H1 (cell line): ENCODE measurements around the gene KDM6B. TPM values are rescaled to one million over a fixed set of nuclear protein-coding genes. Genes with fewer than 3 reads are reported as not detected.
A peak's percentile ranks its signal among the peaks of the same experiment; 100 is the strongest.

Source experiments
- CTCF ChIA-PET: fragments of 300-600 bp; sonication (Branson Sonifier 250); formaldehyde crosslinking; loops from one replicate; lab custom pipeline; 2021; ENCODE audit not compliant: partially characterized antibody; lab: Charles Lee
- POLR2A ChIA-PET: fragments of 300-600 bp; sonication (Branson Sonifier 250); formaldehyde crosslinking; loops from one replicate; lab custom pipeline; 2021; ENCODE audit warnings: inconsistent platforms; ENCODE audit not compliant: partially characterized antibody; lab: Charles Lee
- DNase-seq, 2 experiments: peaks; one replicate each; pipeline versions ENCODE4 v3.0.0 to v3.0.0-alpha.2; 2010 to 2022; ENCODE audit warnings: low spot score in 2 of 2, low read depth in 1 of 2, mixed read lengths in 1 of 2
- FAIRE-seq: peaks from 2 replicates; lab custom pipeline; 2011; peaks lifted over from hg19 to GRCh38; lab: Jason Lieb, UNC
- H2AFZ ChIP-seq: 2 replicates; pipeline ENCODE4 v1.8.1; 2012; ENCODE audit warnings: low read length, inconsistent platforms
- H2AK5ac ChIP-seq: 2 replicates; pipeline ENCODE4 v1.6.1; 2013; ENCODE audit warnings: low read depth, low read length
- H2BK120ac ChIP-seq: replicated peaks from 2 replicates; pipeline ENCODE3; 2013; ENCODE audit warnings: low read depth, low read length, inconsistent platforms
- H2BK12ac ChIP-seq: 2 replicates; pipeline ENCODE4 v1.6.1; 2013; ENCODE audit warnings: low read depth, low read length
- H2BK15ac ChIP-seq: 2 replicates; pipeline ENCODE4 v1.6.1; 2013; ENCODE audit warnings: low read length
- H2BK20ac ChIP-seq: 2 replicates; pipeline ENCODE4 v1.6.1; 2013; ENCODE audit warnings: low read length
- H2BK5ac ChIP-seq: 2 replicates; pipeline ENCODE4 v1.6.1; 2013; ENCODE audit warnings: low read depth, low read length
- H3K14ac ChIP-seq: 2 replicates; pipeline ENCODE4 v1.6.1; 2013; ENCODE audit warnings: inconsistent platforms; ENCODE audit not compliant: insufficient read length
- H3K18ac ChIP-seq: 2 replicates; pipeline ENCODE4 v1.6.1; 2013; ENCODE audit warnings: low read length; ENCODE audit errors: extremely low read depth
- H3K23ac ChIP-seq: 2 replicates; pipeline ENCODE4 v1.6.1; 2013; ENCODE audit warnings: inconsistent platforms; ENCODE audit not compliant: insufficient read length
- H3K23me2 ChIP-seq: 2 replicates; pipeline ENCODE4 v1.6.1; 2013; ENCODE audit warnings: low read depth, low read length
- H3K27ac ChIP-seq: 2 replicates; pipeline ENCODE4 v1.6.1; 2011; ENCODE audit warnings: low read depth, low read length, inconsistent platforms
- H3K27me3 ChIP-seq, 4 experiments: replicated peaks in 1 of 4; 1 replicate in 1 of 4; 2 replicates in 3 of 4; pipeline versions ENCODE4 v1.6.1 to v1.8.1; 2011 to 2013; ENCODE audit warnings: low read length in 3 of 4, mild to moderate bottlenecking in 3 of 4, inconsistent platforms in 2 of 4, mixed read lengths in 2 of 4, moderate library complexity in 1 of 4; ENCODE audit not compliant: control insufficient read depth in 3 of 4, insufficient read depth in 3 of 4; ENCODE audit errors: extremely low read depth in 1 of 4
- H3K36me3 ChIP-seq, 4 experiments: 2 replicates each; pipeline versions ENCODE4 v1.6.1 to v1.8.1; 2011 to 2013; ENCODE audit warnings: mild to moderate bottlenecking in 4 of 4, low read length in 3 of 4, moderate library complexity in 2 of 4, control low read depth in 1 of 4, inconsistent platforms in 1 of 4; ENCODE audit not compliant: insufficient read depth in 4 of 4, control insufficient read depth in 2 of 4
- H3K4ac ChIP-seq: replicated peaks from 2 replicates; pipeline ENCODE3; 2013; ENCODE audit warnings: low read length, low read depth, mixed read lengths, inconsistent platforms; ENCODE audit not compliant: insufficient read length
- H3K4me1 ChIP-seq, 4 experiments: replicated peaks in 1 of 4; 1 replicate in 1 of 4; 2 replicates in 3 of 4; pipeline versions ENCODE4 v1.6.1 to v1.8.1; 2011 to 2013; ENCODE audit warnings: low read length in 3 of 4, inconsistent platforms in 2 of 4, mixed read lengths in 1 of 4; ENCODE audit not compliant: insufficient read depth in 4 of 4, control insufficient read depth in 3 of 4
- H3K4me2 ChIP-seq, 2 experiments: 2 replicates each; pipeline versions ENCODE4 v1.6.1 to v1.8.1; 2011 to 2013; ENCODE audit warnings: low read depth in 2 of 2, low read length in 2 of 2, control low read depth in 1 of 2, inconsistent platforms in 1 of 2, mild to moderate bottlenecking in 1 of 2; ENCODE audit not compliant: insufficient read depth in 1 of 2
- H3K4me3 ChIP-seq, 4 experiments: fragments of 200-600, 300-600 bp in 1 of 4; sonication (generic), shearing (Covaris generic), sonication (Bioruptor Twin) in 1 of 4; 2 replicates each; pipeline versions ENCODE4 v1.5.1 to v1.8.1; 2011 to 2016; ENCODE audit warnings: low read length in 4 of 4, low read depth in 3 of 4, control low read depth in 2 of 4, inconsistent platforms in 2 of 4, mild to moderate bottlenecking in 2 of 4, mixed read lengths in 1 of 4, moderate library complexity in 1 of 4; ENCODE audit not compliant: insufficient read depth in 2 of 4; ENCODE audit errors: extremely low read depth in 1 of 4
- H3K56ac ChIP-seq: replicated peaks from 2 replicates; pipeline ENCODE3; 2013; ENCODE audit warnings: low read depth, mild to moderate bottlenecking, mixed read lengths, low read length, inconsistent platforms; ENCODE audit not compliant: insufficient read length
- H3K79me1 ChIP-seq: 2 replicates; pipeline ENCODE4 v1.6.1; 2013; ENCODE audit warnings: low read depth, low read length, control low read depth
- H3K79me2 ChIP-seq, 2 experiments: 2 replicates each; pipeline versions ENCODE4 v1.6.1 to v1.8.1; 2012 to 2013; ENCODE audit warnings: low read length in 2 of 2, mild to moderate bottlenecking in 2 of 2, inconsistent platforms in 1 of 2; ENCODE audit not compliant: insufficient read depth in 2 of 2, control insufficient read depth in 1 of 2
- H3K9ac ChIP-seq, 4 experiments: replicated peaks in 1 of 4; 1 replicate in 1 of 4; 2 replicates in 3 of 4; pipeline versions ENCODE4 v1.6.1 to v1.8.1; 2011 to 2013; ENCODE audit warnings: low read depth in 3 of 4, low read length in 3 of 4, control low read depth in 2 of 4, mild to moderate bottlenecking in 2 of 4, moderate library complexity in 2 of 4, inconsistent platforms in 1 of 4; ENCODE audit errors: extremely low read depth in 1 of 4
- H3K9me3 ChIP-seq, 2 experiments: 2 replicates each; pipeline versions ENCODE4 v1.6.1 to v1.8.1; 2012 to 2013; ENCODE audit warnings: mild to moderate bottlenecking in 2 of 2, moderate library complexity in 2 of 2, control low read depth in 1 of 2, inconsistent platforms in 1 of 2, low read depth in 1 of 2, low read length in 1 of 2, mixed read lengths in 1 of 2; ENCODE audit not compliant: insufficient read depth in 2 of 2
- H4K20me1 ChIP-seq, 2 experiments: replicated peaks in 1 of 2; 2 replicates each; pipeline versions ENCODE3 to v1.8.1; 2011 to 2013; ENCODE audit warnings: inconsistent platforms in 2 of 2, low read length in 2 of 2, mild to moderate bottlenecking in 1 of 2; ENCODE audit not compliant: insufficient read depth in 2 of 2, control insufficient read depth in 1 of 2
- H4K5ac ChIP-seq: 2 replicates; pipeline ENCODE4 v1.6.1; 2013; ENCODE audit warnings: low read length, low read depth, mixed read lengths, inconsistent platforms; ENCODE audit not compliant: insufficient read length
- H4K8ac ChIP-seq: 2 replicates; pipeline ENCODE4 v1.8.0; 2013; ENCODE audit warnings: mild to moderate bottlenecking, moderate library complexity, low read length, inconsistent platforms; ENCODE audit not compliant: insufficient read depth; ENCODE audit errors: extremely low read depth
- H4K91ac ChIP-seq: replicated peaks from 2 replicates; pipeline ENCODE3; 2013; ENCODE audit warnings: low read length, mixed read lengths, inconsistent platforms; ENCODE audit not compliant: insufficient read length
- CTCF ChIP-seq, 3 experiments: IDR thresholded peaks; 1 replicate in 2 of 3; 2 replicates in 1 of 3; pipeline versions ENCODE4 v1.5.1 to v1.6.1; 2011; ENCODE audit warnings: low read length in 3 of 3, mild to moderate bottlenecking in 3 of 3, inconsistent platforms in 2 of 3, low read depth in 1 of 3, moderate library complexity in 1 of 3; ENCODE audit not compliant: insufficient read depth in 1 of 3; ENCODE audit errors: control extremely low read depth in 1 of 3
- SIRT6 ChIP-seq: IDR thresholded peaks from one replicate; pipeline ENCODE4 v1.7.1; 2012; ENCODE audit warnings: low read length, inconsistent platforms
- USF2 ChIP-seq: IDR thresholded peaks from 2 replicates; pipeline ENCODE4 v1.6.1; 2011; ENCODE audit warnings: low read length, improper control_type of control experiment
- WGBS, 2 experiments: shearing (Covaris generic) in 1 of 2; methylation state at CpG; one replicate each; pipeline versions ENCODE4 v1.1.6 to v1.1.7; 2013 to 2015; ENCODE audit warnings: low lambda C conversion rate in 2 of 2, mixed read lengths in 2 of 2, inconsistent platforms in 1 of 2, low coverage in 1 of 2, missing lambda C conversion rate in 1 of 2; ENCODE audit not compliant: insufficient replicate concordance in 2 of 2, insufficient coverage in 1 of 2, insufficient read length in 1 of 2; ENCODE audit errors: extremely low coverage in 1 of 2, missing lambda C conversion rate in 1 of 2; 5-methylcytosine and 5-hydroxymethylcytosine counted together
- polyA plus RNA-seq, 7 experiments: library from polyadenylated mRNA; depleted of rRNA in 3 of 7; stranded (reverse) in 5 of 7; unstranded in 2 of 7; fragments of >200 nt in 5 of 7; fragments of 200-250 nt in 2 of 7; gene quantifications; 1 replicate in 5 of 7; 2 replicates in 1 of 7; 4 replicates in 1 of 7; pipeline versions ENCODE4 v1.2.1 to v1.2.3, GENCODE V29; 2011 to 2013; ENCODE audit warnings: missing spikeins in 2 of 7, mixed read lengths in 2 of 7
- total RNA-seq: library from RNA; stranded (reverse); fragmentation: NEBNext Ultra II Directional; extraction: Animal tissue kit (Norgen Biotek cat#: 25700); gene quantifications from 2 replicates; pipeline ENCODE4 v1.2.1, GENCODE V29; 2021

KDM6B gene
- total and polyA plus RNA-seq, 2 of the 8 experiments (the other 6 are each of a cell fraction or from before 2014, with no cell fraction given): 0.48 to 3.7 TPM

GRCh38 chr17:7825206-7825990 lies 8.6 kb upstream of the KDM6B start:
- FAIRE-seq: no peak
- Histone ChIP-seq H3K27ac (no peak overlapping the region), H4K91ac (no peak overlapping the region), H3K4me1 (peaks cover 0 to 7% (median 5%) of the 10 kb centered on the region in 4 experiments; a peak in 5 of 7 replicates), H3K23me2 (no peaks in the 10 kb centered on the region), H3K79me2 (no peaks in the 10 kb centered on the region), H3K23ac (no peak overlapping the region), H3K4me3 (no peak overlapping the region)
- CTCF ChIA-PET: interaction anchor here (0.6 to 8.9 kb wide), 23 partner anchors 9 to 802 kb away, joined by 3 to 71 read pairs (median 3); partner anchors contain the start of genes ALOXE3 and NAA38
- TF ChIP-seq CTCF (IDR thresholded peaks at IDR 0.05; ENCODE audit: control extremely low read depth in 1 of 3, insufficient read depth in 1 of 3, low read depth in 1 of 3, low read length in 3 of 3) (peak in 1 of 3 experiments; percentile 17; a peak in 1 of 4 replicates), USF2 (no peak), SIRT6 (no peak)
- TF ChIP-seq, all 59 proteins: peak for 1
- Histone ChIP-seq H3K36me3 (no peaks in the 10 kb centered on the region), H2AFZ (no peak overlapping the region), H2AK5ac (no peak overlapping the region), H3K18ac (no peak overlapping the region), H4K20me1 (no peaks in the 10 kb centered on the region), H2BK15ac (no peak overlapping the region), H2BK20ac (no peak overlapping the region), H4K8ac (no peak overlapping the region), H3K27me3 (peaks cover 0 to 18% (median 12%) of the 10 kb centered on the region in 4 experiments; a peak in 6 of 7 replicates), H2BK5ac (no peak overlapping the region), H3K9ac (no peak overlapping the region), H4K5ac (no peak overlapping the region), H2BK12ac (no peak overlapping the region), H2BK120ac (no peak overlapping the region), H3K79me1 (no peaks in the 10 kb centered on the region), H3K9me3 (no peaks in the 10 kb centered on the region), H3K14ac (no peak overlapping the region), H3K4ac (no peak overlapping the region), H3K56ac (no peak overlapping the region), H3K4me2 (no peak overlapping the region)
- POLR2A ChIA-PET: interaction anchor here (0.6 to 1.7 kb wide), 5 partner anchors 9 to 79 kb away, joined by 3 to 4 read pairs (median 3); partner anchors contain the start of genes CYB5D1, KDM6B and NAA38
- DNase-seq: no peak
- 75% methylated on average over 12 of the region's 12 CpGs; no CpG with 5 or more reads in 1 of the 2 experiments for WGBS, 2 experiments
